Stimulated activated CD4-positive, alpha-beta T cell treated with anti-CD3 and anti-CD28 coated beads, Interleukin-1b, Interleukin-23, amount 100 ng/mL, for 4 hours (primary cell): Measurements from ENCODE around the gene AMDHD1.

Experiments used
- DNase-seq, 2 donors: peaks; one replicate each; pipeline ENCODE4 v3.0.0-alpha.2; 2020; ENCODE audit warnings: low read depth in 2 of 2

The AMDHD1 gene

GRCh38 chr12:95943330-95943842, at the start of gene AMDHD1:
Gene AMDHD1 (plus strand): TSS chr12:95943331. CDS start chr12:95943399, 68 bp downstream.
- peak; percentile 29 to 58 for DNase-seq

GRCh38 chr12:95896846-95897245, 46.3 kb upstream of the AMDHD1 start:
- DNase-seq = no peak

GRCh38 chr12:95898081-95898480, 45.0 kb upstream of the AMDHD1 start:
- DNase-seq = no peak

GRCh38 chr12:95908573-95908972, 34.6 kb upstream of the AMDHD1 start:
- no peak for DNase-seq

- no peak for DNase-seq
Observed at GRCh38 chr12:95909871-95910270, 33.3 kb upstream of the AMDHD1 start.

- peak in 1 of 2 donors; percentile 25 for DNase-seq
Observed at GRCh38 chr12:95918194-95918993, 24.7 kb upstream of the AMDHD1 start.

- no peak for DNase-seq
Observed at GRCh38 chr12:95919110-95919509, 24.0 kb upstream of the AMDHD1 start.

- no peak for DNase-seq
Observed at GRCh38 chr12:95922231-95922630, 20.9 kb upstream of the AMDHD1 start.

GRCh38 chr12:95940514-95940913, 2.6 kb upstream of the AMDHD1 start:
- DNase-seq = no peak

GRCh38 chr12:95942101-95942523, 1.0 kb upstream of the AMDHD1 start:
- peak in 1 of 2 donors; percentile 1 for DNase-seq

GRCh38 chr12:95942524-95943329, 404 bp upstream of the AMDHD1 start, which contains the start of gene CCDC38:
Gene CCDC38 (minus strand): TSS chr12:95942614. CDS start chr12:95936509, 6,105 bp downstream.
- DNase-seq = peak; percentile 66 to 71

GRCh38 chr12:95944108-95944704, 1.1 kb downstream of the AMDHD1 start:
- DNase-seq = no peak

GRCh38 chr12:95949477-95950206, 6.5 kb downstream of the AMDHD1 start:
- no peak for DNase-seq

GRCh38 chr12:95951515-95951914, 8.4 kb downstream of the AMDHD1 start:
- no peak for DNase-seq

GRCh38 chr12:95953000-95953399, 9.9 kb downstream of the AMDHD1 start:
- DNase-seq = no peak

GRCh38 chr12:95955549-95956159, 12.5 kb downstream of the AMDHD1 start:
- DNase-seq = no peak

- no peak for DNase-seq
Observed at GRCh38 chr12:95956557-95957145, 13.5 kb downstream of the AMDHD1 start.

- DNase-seq = no peak
Observed at GRCh38 chr12:95959107-95959506, 16.0 kb downstream of the AMDHD1 start.

GRCh38 chr12:95960241-95960640, 17.1 kb downstream of the AMDHD1 start:
- DNase-seq = no peak

- DNase-seq = no peak
Observed at GRCh38 chr12:95962222-95962621, 19.1 kb downstream of the AMDHD1 start.

GRCh38 chr12:95963096-95963495, 20.0 kb downstream of the AMDHD1 start:
- DNase-seq = no peak
